Mesendoderm (in vitro differentiated cells): Measurements from ENCODE around the gene MVB12B.
A peak's percentile ranks its signal among the peaks of the same experiment; 100 is the strongest.

Experiments used
- DNase-seq: peaks from one replicate; pipeline ENCODE4 v3.0.0; 2013
- H2AK5ac ChIP-seq: 2 replicates; pipeline ENCODE4 v1.6.1; 2013; ENCODE audit warnings: low read length, inconsistent platforms
- H2BK120ac ChIP-seq: 2 replicates; pipeline ENCODE4 v1.6.1; 2013; ENCODE audit warnings: low read depth, mild to moderate bottlenecking, low read length, moderate library complexity, mixed read lengths
- H2BK15ac ChIP-seq: replicated peaks from 2 replicates; pipeline ENCODE4 v1.6.1; 2013; ENCODE audit warnings: low read depth, mild to moderate bottlenecking, moderate library complexity
- H2BK5ac ChIP-seq: 2 replicates; pipeline ENCODE4 v1.6.1; 2013; ENCODE audit warnings: low read length, inconsistent platforms
- H3K18ac ChIP-seq: 2 replicates; pipeline ENCODE4 v1.6.1; 2013; ENCODE audit warnings: mild to moderate bottlenecking, low read length, mixed read lengths
- H3K23ac ChIP-seq: one replicate; pipeline ENCODE4 v1.6.1; 2013; ENCODE audit warnings: low read length
- H3K27ac ChIP-seq: 2 replicates; pipeline ENCODE4 v1.5.1; 2013; ENCODE audit warnings: low read depth, mild to moderate bottlenecking, inconsistent platforms, low read length, moderate library complexity
- H3K27me3 ChIP-seq: 2 replicates; pipeline ENCODE4 v1.6.1; 2013; ENCODE audit warnings: low read length, control low read depth, mild to moderate bottlenecking, inconsistent platforms; ENCODE audit not compliant: insufficient read depth, poor library complexity
- H3K36me3 ChIP-seq: 2 replicates; pipeline ENCODE4 v1.6.1; 2013; ENCODE audit warnings: low read length, inconsistent platforms; ENCODE audit not compliant: control insufficient read depth, insufficient read depth
- H3K4ac ChIP-seq: one replicate; pipeline ENCODE4 v1.6.1; 2013; ENCODE audit warnings: low read depth, mild to moderate bottlenecking, low read length, moderate library complexity
- H3K4me1 ChIP-seq: 2 replicates; pipeline ENCODE4 v1.6.1; 2013; ENCODE audit warnings: low read depth, low read length, inconsistent platforms; ENCODE audit not compliant: control insufficient read depth
- H3K4me2 ChIP-seq: 2 replicates; pipeline ENCODE4 v1.6.1; 2013; ENCODE audit warnings: low read length
- H3K4me3 ChIP-seq: 2 replicates; pipeline ENCODE4 v1.5.1; 2013; ENCODE audit warnings: mild to moderate bottlenecking, low read length
- H3K56ac ChIP-seq: one replicate; pipeline ENCODE4 v1.6.1; 2013; ENCODE audit warnings: low read length
- H3K79me1 ChIP-seq: 2 replicates; pipeline ENCODE4 v1.6.1; 2013; ENCODE audit warnings: low read length, inconsistent platforms
- H3K79me2 ChIP-seq: 2 replicates; pipeline ENCODE4 v1.6.1; 2013; ENCODE audit warnings: mild to moderate bottlenecking, low read length; ENCODE audit not compliant: control insufficient read depth, insufficient read depth
- H3K9ac ChIP-seq: 2 replicates; pipeline ENCODE4 v1.6.1; 2013; ENCODE audit warnings: low read length, inconsistent platforms
- H4K5ac ChIP-seq: one replicate; pipeline ENCODE4 v1.6.1; 2013; ENCODE audit warnings: low read length
- H4K8ac ChIP-seq: one replicate; pipeline ENCODE4 v1.6.1; 2013; ENCODE audit warnings: low read depth, mild to moderate bottlenecking, control low read depth, low read length, moderate library complexity
- WGBS: extraction: QIAGEN DNeasy Blood & Tissue Kit; methylation state at CpG from one replicate; pipeline ENCODE4 v1.1.7; 2013; ENCODE audit warnings: low lambda C conversion rate, missing lambda C conversion rate; ENCODE audit not compliant: insufficient coverage; ENCODE audit errors: extremely low coverage; 5-methylcytosine and 5-hydroxymethylcytosine counted together

The MVB12B gene

GRCh38 chr9:126443144-126443543 is 116.5 kb downstream of the MVB12B start:
- Histone ChIP-seq H3K36me3 (no peaks in the 10 kb centered on the region), H3K56ac (no peak overlapping the region), H3K9ac (no peak overlapping the region), H3K4me2 (no peak overlapping the region), H4K8ac (no peak overlapping the region), H3K27ac (no peak overlapping the region), H2BK15ac (no peak overlapping the region), H2BK120ac (no peak overlapping the region), H3K4me1 (no peaks in the 10 kb centered on the region), H3K4ac (no peak overlapping the region), H2AK5ac (no peak overlapping the region), H3K79me1 (no peaks in the 10 kb centered on the region), H3K4me3 (no peak overlapping the region), H3K79me2 (no peaks in the 10 kb centered on the region), H3K18ac (no peak overlapping the region), H3K23ac (no peak overlapping the region), H4K5ac (no peak overlapping the region), H2BK5ac (no peak overlapping the region), H3K27me3 (no peaks in the 10 kb centered on the region)
- DNase-seq: no peak
- no CpG with 5 or more reads among the region's 3 CpGs for whole genome bisulfite sequencing

- Histone ChIP-seq H3K27ac (no peak overlapping the region), H3K23ac (peak overlapping the region; percentile 89), H3K79me1 (no peaks in the 10 kb centered on the region), H3K56ac (no peak overlapping the region), H2BK5ac (no peak overlapping the region), H3K79me2 (no peaks in the 10 kb centered on the region), H3K4me3 (no peak overlapping the region), H3K27me3 (no peaks in the 10 kb centered on the region), H3K4me1 (no peaks in the 10 kb centered on the region), H2BK120ac (no peak overlapping the region), H2BK15ac (no peak overlapping the region), H3K9ac (no peak overlapping the region), H3K4me2 (no peak overlapping the region), H4K5ac (no peak overlapping the region), H3K18ac (no peak overlapping the region), H3K36me3 (no peaks in the 10 kb centered on the region), H2AK5ac (no peak overlapping the region), H4K8ac (no peak overlapping the region), H3K4ac (no peak overlapping the region)
- no peak for DNase-seq
- WGBS: no CpG with 5 or more reads among the region's 2 CpGs
Measured at GRCh38 chr9:126448136-126448535, 121.5 kb downstream of the MVB12B start.

GRCh38 chr9:126448865-126449577 is 122.4 kb downstream of the MVB12B start:
- no peak overlapping the region for H4K8ac ChIP-seq
- no peak overlapping the region for H2BK15ac ChIP-seq
- H2BK120ac ChIP-seq: no peak overlapping the region
- H3K4me3 ChIP-seq: no peak overlapping the region
- no peaks in the 10 kb centered on the region for H3K36me3 ChIP-seq
- H3K9ac ChIP-seq: no peak overlapping the region
- H4K5ac ChIP-seq: no peak overlapping the region
- H2BK5ac ChIP-seq: no peak overlapping the region
- no peak overlapping the region for H3K56ac ChIP-seq
- no peak overlapping the region for H3K23ac ChIP-seq
- no peak overlapping the region for H3K18ac ChIP-seq
- no peaks in the 10 kb centered on the region for H3K27me3 ChIP-seq
- H3K27ac ChIP-seq: no peak overlapping the region
- no peaks in the 10 kb centered on the region for H3K79me1 ChIP-seq
- no CpG with 5 or more reads among the region's 14 CpGs for WGBS
- H3K4ac ChIP-seq: no peak overlapping the region
- no peaks in the 10 kb centered on the region for H3K4me1 ChIP-seq
- H2AK5ac ChIP-seq: no peak overlapping the region
- DNase-seq: no peak
- no peak overlapping the region for H3K4me2 ChIP-seq
- H3K79me2 ChIP-seq: no peaks in the 10 kb centered on the region

- Histone ChIP-seq H4K8ac (no peak overlapping the region), H3K4ac (no peak overlapping the region), H3K9ac (no peak overlapping the region), H3K4me1 (no peaks in the 10 kb centered on the region), H3K27me3 (no peaks in the 10 kb centered on the region), H3K79me2 (no peaks in the 10 kb centered on the region), H3K27ac (no peak overlapping the region), H3K4me2 (no peak overlapping the region), H3K18ac (no peak overlapping the region), H3K56ac (no peak overlapping the region), H3K4me3 (no peak overlapping the region), H2BK15ac (no peak overlapping the region), H3K36me3 (no peaks in the 10 kb centered on the region), H2BK5ac (no peak overlapping the region), H2BK120ac (no peak overlapping the region), H4K5ac (no peak overlapping the region), H3K23ac (no peak overlapping the region), H3K79me1 (no peaks in the 10 kb centered on the region), H2AK5ac (no peak overlapping the region)
- no peak for DNase-seq
- no CpG with 5 or more reads among the region's 12 CpGs for WGBS
Measured at GRCh38 chr9:126449725-126450667, 123.4 kb downstream of the MVB12B start.

GRCh38 chr9:126450668-126451205 is 124.1 kb downstream of the MVB12B start:
- no peak overlapping the region for H3K4me2 ChIP-seq
- no peak overlapping the region for H2BK15ac ChIP-seq
- H3K4me1 ChIP-seq: no peaks in the 10 kb centered on the region
- H2BK120ac ChIP-seq: no peak overlapping the region
- H3K18ac ChIP-seq: no peak overlapping the region
- no peak overlapping the region for H4K5ac ChIP-seq
- H3K4me3 ChIP-seq: no peak overlapping the region
- no peak overlapping the region for H3K23ac ChIP-seq
- no peak for DNase-seq
- H3K9ac ChIP-seq: no peak overlapping the region
- no peaks in the 10 kb centered on the region for H3K36me3 ChIP-seq
- H4K8ac ChIP-seq: no peak overlapping the region
- H2AK5ac ChIP-seq: no peak overlapping the region
- H3K27ac ChIP-seq: no peak overlapping the region
- H3K79me2 ChIP-seq: no peaks in the 10 kb centered on the region
- no peak overlapping the region for H3K56ac ChIP-seq
- no peak overlapping the region for H3K4ac ChIP-seq
- no peak overlapping the region for H2BK5ac ChIP-seq
- no peaks in the 10 kb centered on the region for H3K27me3 ChIP-seq
- no CpG with 5 or more reads among the region's 6 CpGs for WGBS
- no peaks in the 10 kb centered on the region for H3K79me1 ChIP-seq
